ENCODE measurements around the gene UNK. TPM values are rescaled to one million over a fixed set of nuclear protein-coding genes. Genes with fewer than 3 reads are reported as not detected.

Gene UNK
- total RNA-seq, 3 donors from 2014 or later = 24.5 to 27.5 (median 25.7) TPM

DNA sequence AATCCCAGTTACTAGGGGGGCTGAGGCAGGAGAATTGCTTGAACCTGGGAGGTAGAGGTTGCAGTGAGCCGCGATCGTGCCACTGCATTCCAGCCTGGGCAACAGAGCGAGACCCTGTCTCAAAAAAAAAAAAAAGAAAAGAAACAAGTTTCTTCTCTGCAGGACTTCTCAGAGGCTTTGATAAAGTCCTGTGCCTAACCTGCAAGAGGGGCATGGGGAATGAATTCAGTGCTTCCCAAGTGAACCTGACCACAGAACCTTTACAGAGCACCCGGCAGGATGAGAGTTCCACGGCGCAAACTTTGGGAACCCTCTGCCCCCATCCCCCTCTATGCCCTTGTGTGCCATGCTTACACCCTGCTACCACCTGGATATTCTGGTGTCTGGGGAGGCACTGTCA lies 45.4 kb upstream of the UNK start:
- intact Hi-C loops (cut with DNase I, micrococcal nuclease) = no loop called here
- Histone ChIP-seq H3K36me3 (ENCODE audit: low read depth) (no peaks in the 10 kb centered on the region), H3K4me3 (no peak overlapping the region), H3K4me1 (ENCODE audit: low read depth) (no peaks in the 10 kb centered on the region), H3K9me3 (no peaks in the 10 kb centered on the region)
- DNase-seq (no peak), ATAC-seq (no peak)
- TF ChIP-seq, protein P1, sequence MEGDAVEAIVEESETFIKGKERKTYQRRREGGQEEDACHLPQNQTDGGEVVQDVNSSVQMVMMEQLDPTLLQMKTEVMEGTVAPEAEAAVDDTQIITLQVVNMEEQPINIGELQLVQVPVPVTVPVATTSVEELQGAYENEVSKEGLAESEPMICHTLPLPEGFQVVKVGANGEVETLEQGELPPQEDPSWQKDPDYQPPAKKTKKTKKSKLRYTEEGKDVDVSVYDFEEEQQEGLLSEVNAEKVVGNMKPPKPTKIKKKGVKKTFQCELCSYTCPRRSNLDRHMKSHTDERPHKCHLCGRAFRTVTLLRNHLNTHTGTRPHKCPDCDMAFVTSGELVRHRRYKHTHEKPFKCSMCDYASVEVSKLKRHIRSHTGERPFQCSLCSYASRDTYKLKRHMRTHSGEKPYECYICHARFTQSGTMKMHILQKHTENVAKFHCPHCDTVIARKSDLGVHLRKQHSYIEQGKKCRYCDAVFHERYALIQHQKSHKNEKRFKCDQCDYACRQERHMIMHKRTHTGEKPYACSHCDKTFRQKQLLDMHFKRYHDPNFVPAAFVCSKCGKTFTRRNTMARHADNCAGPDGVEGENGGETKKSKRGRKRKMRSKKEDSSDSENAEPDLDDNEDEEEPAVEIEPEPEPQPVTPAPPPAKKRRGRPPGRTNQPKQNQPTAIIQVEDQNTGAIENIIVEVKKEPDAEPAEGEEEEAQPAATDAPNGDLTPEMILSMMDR (IDR thresholded peaks at IDR 0.05) = no peak

DNA sequence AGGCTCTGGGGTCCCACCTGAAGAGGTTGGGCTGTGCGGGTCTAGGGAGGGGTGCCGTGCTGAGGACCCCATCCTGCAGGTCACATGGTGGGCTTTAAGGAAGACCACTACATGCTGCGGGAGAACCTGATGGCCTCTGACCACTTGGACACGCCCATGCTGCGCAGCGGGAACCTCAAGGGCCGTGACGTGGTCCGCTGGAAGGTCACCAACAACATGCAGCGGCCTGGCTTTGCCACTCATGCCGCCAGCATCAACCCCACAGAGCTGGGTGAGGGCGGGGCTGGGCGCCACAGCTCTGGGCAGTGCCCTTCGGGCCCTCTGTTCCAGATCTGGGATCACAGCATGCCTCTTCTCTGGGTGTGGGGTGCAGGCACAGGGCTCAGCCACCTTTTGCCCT lies 44.8 kb upstream of the UNK start:
- DNase-seq (no peak), ATAC-seq (no peak)
- H3K4me1 ChIP-seq (ENCODE audit: low read depth) = no peaks in the 10 kb centered on the region
- intact Hi-C loops (cut with DNase I, micrococcal nuclease) = no loop called here
- TF ChIP-seq, protein P1 (IDR thresholded peaks at IDR 0.05) = no peak
- H3K36me3 ChIP-seq (ENCODE audit: low read depth) = no peaks in the 10 kb centered on the region
- H3K9me3 ChIP-seq = no peaks in the 10 kb centered on the region
- H3K4me3 ChIP-seq = no peak overlapping the region

DNA sequence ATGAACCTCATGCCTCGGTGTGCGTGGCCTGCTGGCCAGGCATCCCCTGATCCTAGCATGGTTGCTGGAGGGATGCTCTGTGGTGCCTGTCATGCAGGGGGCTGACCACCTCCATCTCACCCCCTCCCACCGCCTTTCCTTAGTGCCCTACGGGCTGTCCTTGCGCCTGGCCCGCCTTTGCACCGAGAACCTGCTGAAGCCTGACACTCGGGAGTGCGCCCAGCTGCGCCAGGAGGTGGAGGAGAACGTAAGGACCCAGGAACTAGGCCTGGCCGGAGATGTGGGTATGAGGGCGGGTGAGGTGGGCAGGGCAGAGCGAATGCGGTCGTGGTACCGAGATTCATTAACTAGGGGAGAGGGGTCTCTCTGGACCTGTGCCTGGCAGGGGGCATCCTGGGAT lies 44.4 kb upstream of the UNK start:
- no peaks in the 10 kb centered on the region for H3K36me3 ChIP-seq (ENCODE audit: low read depth)
- DNase-seq (no peak), ATAC-seq (no peak)
- no peak overlapping the region for H3K4me3 ChIP-seq
- intact Hi-C loops (cut with DNase I, micrococcal nuclease) = no loop called here
- no peaks in the 10 kb centered on the region for H3K4me1 ChIP-seq (ENCODE audit: low read depth)
- no peaks in the 10 kb centered on the region for H3K9me3 ChIP-seq
- TF ChIP-seq, protein P1 (IDR thresholded peaks at IDR 0.05) = no peak

DNA sequence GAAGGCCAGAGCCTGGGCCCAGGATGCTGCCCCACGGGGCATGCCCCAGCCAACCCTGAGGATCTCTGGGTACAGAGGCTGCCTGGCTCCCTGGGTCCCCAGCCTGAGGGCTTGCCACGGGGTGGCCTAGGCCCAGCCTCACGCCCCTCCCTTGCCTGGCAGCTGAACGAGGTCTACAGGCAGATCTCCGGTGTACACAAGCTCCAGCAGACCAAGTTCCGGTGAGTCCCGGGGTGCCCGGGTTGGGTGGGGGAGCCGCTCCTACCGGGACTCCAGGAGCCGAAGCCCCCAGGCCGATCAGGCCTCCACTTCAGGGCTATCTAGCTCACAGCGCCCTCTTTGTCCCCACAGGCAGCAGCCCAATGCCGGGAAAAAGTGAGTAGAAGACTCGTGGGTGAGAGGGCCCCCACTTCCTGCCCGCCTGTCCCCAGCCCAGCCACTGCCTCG lies 44.0 kb upstream of the UNK start:
- Histone ChIP-seq H3K36me3 (ENCODE audit: low read depth) (no peaks in the 10 kb centered on the region), H3K4me3 (no peak overlapping the region), H3K9me3 (no peaks in the 10 kb centered on the region), H3K4me1 (ENCODE audit: low read depth) (no peaks in the 10 kb centered on the region)
- intact Hi-C loops (cut with DNase I, micrococcal nuclease) = no loop called here
- ATAC-seq (no peak), DNase-seq (no peak)
- TF ChIP-seq, protein P1 (IDR thresholded peaks at IDR 0.05) = no peak

DNA sequence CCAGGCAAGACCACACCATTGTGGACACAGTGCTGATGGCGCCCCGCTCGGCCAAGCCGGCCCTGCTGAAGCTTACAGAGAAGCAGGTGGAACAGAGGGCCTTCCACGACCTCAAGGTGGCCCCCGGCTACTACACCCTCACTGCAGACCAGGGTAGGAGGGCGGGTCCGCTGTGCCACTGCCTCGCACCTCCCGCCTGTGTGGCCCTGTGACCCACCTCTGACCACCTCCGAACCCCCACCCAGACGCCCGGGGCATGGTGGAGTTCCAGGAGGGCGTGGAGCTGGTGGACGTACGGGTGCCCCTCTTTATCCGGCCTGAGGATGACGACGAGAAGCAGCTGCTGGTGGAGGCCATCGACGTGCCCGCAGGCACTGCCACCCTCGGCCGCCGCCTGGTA lies 42.3 kb upstream of the UNK start:
- no peaks in the 10 kb centered on the region for H3K4me1 ChIP-seq (ENCODE audit: low read depth)
- intact Hi-C loops (cut with DNase I, micrococcal nuclease) = no loop called here
- no peaks in the 10 kb centered on the region for H3K36me3 ChIP-seq (ENCODE audit: low read depth)
- DNase-seq = peak in 1 of 3 donors; percentile 23
- TF ChIP-seq, protein P1 (IDR thresholded peaks at IDR 0.05) = no peak
- H3K9me3 ChIP-seq = no peaks in the 10 kb centered on the region
- ATAC-seq = no peak
- no peak overlapping the region for H3K4me3 ChIP-seq

DNA sequence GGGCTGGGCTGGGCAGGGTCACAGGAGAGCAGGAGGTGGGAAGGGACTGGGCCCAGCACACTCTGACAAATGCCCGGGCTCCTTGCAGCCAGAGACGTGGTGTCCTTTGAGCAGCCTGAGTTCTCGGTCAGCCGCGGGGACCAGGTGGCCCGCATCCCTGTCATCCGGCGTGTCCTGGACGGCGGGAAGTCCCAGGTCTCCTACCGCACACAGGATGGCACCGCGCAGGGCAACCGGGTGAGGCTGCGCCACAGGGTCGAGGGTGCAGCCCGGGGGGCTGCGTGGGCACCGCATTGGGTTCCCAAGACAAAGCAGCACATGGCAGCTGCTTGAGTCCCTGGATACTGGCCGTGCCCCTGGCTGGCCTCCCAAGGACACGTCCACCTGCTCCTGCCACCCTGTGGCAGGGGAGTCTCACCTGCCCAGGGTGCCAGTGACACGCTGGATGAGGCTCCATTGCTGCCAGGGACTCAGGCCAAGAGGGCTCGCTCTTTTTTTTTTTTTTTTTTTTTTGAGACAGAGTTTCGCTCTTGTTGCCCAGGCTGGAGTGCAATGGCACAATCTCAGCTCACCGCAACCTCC lies 40.9 kb upstream of the UNK start:
- no peak overlapping the region for H3K4me3 ChIP-seq
- TF ChIP-seq, protein P1 (IDR thresholded peaks at IDR 0.05) = no peak
- ATAC-seq (no peak), DNase-seq (no peak)
- H3K9me3 ChIP-seq = no peaks in the 10 kb centered on the region
- no peaks in the 10 kb centered on the region for H3K36me3 ChIP-seq (ENCODE audit: low read depth)
- no peaks in the 10 kb centered on the region for H3K4me1 ChIP-seq (ENCODE audit: low read depth)
- intact Hi-C loops (cut with DNase I, micrococcal nuclease) = no loop called here

All from mucosa of descending colon (tissue), 3 donors.